Right ventricle myocardium inferior (tissue), 1 donor: ENCODE measurements around the gene PGAP6. TPM values are rescaled to one million over a fixed set of nuclear protein-coding genes. Genes with fewer than 3 reads are reported as not detected.

Experiments used
- ATAC-seq: fragments of 200-7000 bp; cut with Tn5 transposase; one replicate; pipeline ENCODE4 v1.9.1; 2020; ENCODE audit warnings: mild to moderate bottlenecking, moderate library complexity
- DNase-seq: peaks from one replicate; pipeline ENCODE4 v3.0.0; 2021; ENCODE audit errors: missing footprints
- intact Hi-C: fragments of 100-400 bp; cut with DNase I; formaldehyde crosslinking; loops from one replicate; pipeline ENCODE4 v1.11.0; 2022
- total RNA-seq: library from RNA; stranded (reverse); fragmentation: NEBNext Ultra II Directional; extraction: Animal tissue kit (Norgen Biotek cat#: 25700); gene quantifications from one replicate; pipeline ENCODE4 v1.2.1, GENCODE V29; 2021
- donor health status: DM: no; HTN: yes; CAD: no; lungs with severe emphysema.

The PGAP6 gene
- total RNA-seq, 1 donor from 2014 or later = 32.1 TPM

DNA sequence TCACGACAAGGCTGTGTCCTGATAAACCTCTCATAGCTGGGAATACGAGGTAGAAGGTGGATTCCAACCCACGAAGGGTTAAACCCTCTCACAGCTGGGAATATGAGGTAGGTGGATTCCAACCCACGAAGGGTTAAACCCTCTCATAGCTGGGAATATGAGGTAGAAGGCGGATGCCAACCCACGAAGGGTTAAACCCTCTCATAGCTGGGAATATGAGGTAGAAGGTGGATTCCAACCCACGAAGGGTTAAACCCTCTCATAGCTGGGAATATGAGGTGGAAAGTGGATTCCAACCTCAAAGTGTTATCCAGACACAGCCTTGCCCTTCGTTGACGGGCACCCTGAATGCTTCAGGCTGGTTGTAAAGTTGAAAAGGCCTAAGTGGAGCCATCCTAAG is 60.2 kb downstream of the PGAP6 start:
- intact Hi-C loops = no loop called here
- ATAC-seq (no peak), DNase-seq (peak; percentile 15)

Other genes starting within 250 kb of the PGAP6 start
- 18.5 TPM for gene NPRL3, start 243.3 kb downstream of the PGAP6 start, total RNA-seq
- gene HBZ, start 229.3 kb downstream of the PGAP6 start, total RNA-seq = not detected
- not detected for gene HBM, start 216.0 kb downstream of the PGAP6 start, total RNA-seq
- 86.1 TPM for gene HBA2, start 209.1 kb downstream of the PGAP6 start, total RNA-seq
- gene HBA1, start 205.3 kb downstream of the PGAP6 start, total RNA-seq = 91.7 TPM
- not detected for gene HBQ1, start 201.5 kb downstream of the PGAP6 start, total RNA-seq
- gene LUC7L, start 152.5 kb downstream of the PGAP6 start, total RNA-seq = 23.5 TPM
- 144 TPM for gene FAM234A, start 147.2 kb downstream of the PGAP6 start, total RNA-seq
- gene RGS11, start 106.0 kb downstream of the PGAP6 start, total RNA-seq = 15.4 TPM
- 9.3 TPM for gene ARHGDIG, start 101.4 kb downstream of the PGAP6 start, total RNA-seq
- gene PDIA2, start 98.8 kb downstream of the PGAP6 start, total RNA-seq = 1.6 TPM
- gene AXIN1, start 29.3 kb downstream of the PGAP6 start, total RNA-seq = 12.8 TPM
- gene MRPL28, start 11.4 kb downstream of the PGAP6 start, total RNA-seq = 83.1 TPM
- 91.3 TPM for gene NME4, start 15.2 kb upstream of the PGAP6 start, total RNA-seq
- gene DECR2, start 19.9 kb upstream of the PGAP6 start, total RNA-seq = 10.6 TPM
- 23.3 TPM for gene RAB11FIP3, start 43.7 kb upstream of the PGAP6 start, total RNA-seq
- gene CAPN15, start 145.7 kb upstream of the PGAP6 start, total RNA-seq = 16.8 TPM
- not detected for gene PRR35, start 178.4 kb upstream of the PGAP6 start, total RNA-seq
- gene NHLRC4, start 185.0 kb upstream of the PGAP6 start, total RNA-seq = 0.57 TPM
- 16.6 TPM for gene PIGQ, start 188.0 kb upstream of the PGAP6 start, total RNA-seq
- gene RAB40C, start 208.1 kb upstream of the PGAP6 start, total RNA-seq = 8.8 TPM
- 0.16 TPM for gene WFIKKN1, start 249.0 kb upstream of the PGAP6 start, total RNA-seq